Liver (tissue), 9 donors: Measurements from ENCODE around the gene PHOSPHO1. TPM values are rescaled to one million over a fixed set of nuclear protein-coding genes. Genes with fewer than 3 reads are reported as not detected.

Experiments
- DNase-seq: peaks from one replicate; pipeline ENCODE4 v3.0.0-alpha.2; 2017; ENCODE audit warnings: low spot score
- H3K27ac ChIP-seq, 2 donors: one replicate each; pipeline ENCODE4 v1.7.0; 2013; ENCODE audit warnings: inconsistent platforms in 2 of 2, low read length in 2 of 2, control low read depth in 1 of 2, low read depth in 1 of 2, mild to moderate bottlenecking in 1 of 2
- H3K27me3 ChIP-seq, 4 donors: one replicate each; pipeline versions ENCODE4 v1.6.1 to v1.7.0; 2013; ENCODE audit warnings: low read length in 3 of 4, inconsistent platforms in 1 of 4, mild to moderate bottlenecking in 1 of 4, moderate library complexity in 1 of 4; ENCODE audit not compliant: control insufficient read depth in 4 of 4, insufficient read depth in 4 of 4
- H3K36me3 ChIP-seq, 4 donors: one replicate each; pipeline versions ENCODE4 v1.6.1 to v1.7.0; 2013; ENCODE audit warnings: low read length in 3 of 4, mild to moderate bottlenecking in 3 of 4, low read depth in 1 of 4, moderate library complexity in 1 of 4; ENCODE audit not compliant: control insufficient read depth in 4 of 4, insufficient read depth in 3 of 4
- H3K4me1 ChIP-seq, 4 donors: one replicate each; pipeline versions ENCODE4 v1.6.1 to v1.7.0; 2013; ENCODE audit warnings: low read length in 3 of 4, mild to moderate bottlenecking in 3 of 4, moderate library complexity in 1 of 4; ENCODE audit not compliant: control insufficient read depth in 4 of 4, insufficient read depth in 4 of 4
- H3K4me3 ChIP-seq, 3 donors: one replicate each; pipeline versions ENCODE4 v1.6.1 to v1.7.0; 2013; ENCODE audit warnings: low read length in 3 of 3, control low read depth in 1 of 3, low read depth in 1 of 3, mild to moderate bottlenecking in 1 of 3
- H3K9ac ChIP-seq, 2 donors: one replicate each; pipeline ENCODE4 v1.7.0; 2013; ENCODE audit warnings: low read length in 2 of 2, mild to moderate bottlenecking in 2 of 2, moderate library complexity in 2 of 2, control low read depth in 1 of 2, low read depth in 1 of 2
- H3K9me3 ChIP-seq, 4 donors: one replicate each; pipeline versions ENCODE4 v1.6.1 to v1.7.0; 2013; ENCODE audit warnings: low read length in 3 of 4; ENCODE audit not compliant: control insufficient read depth in 4 of 4
- FOXA1 ChIP-seq: IDR thresholded peaks from 2 replicates; pipeline ENCODE4 v1.6.1; 2016; ENCODE audit warnings: antibody characterized with exemption
- FOXA2 ChIP-seq: IDR thresholded peaks from 2 replicates; pipeline ENCODE4 v1.6.1; 2016; ENCODE audit warnings: antibody characterized with exemption
- GABPA ChIP-seq, 2 donors: IDR thresholded peaks in 1 of 2; conservative IDR thresholded peaks in 1 of 2; 2 replicates each; pipeline ENCODE4 v1.6.1; 2016; ENCODE audit warnings: antibody characterized with exemption in 2 of 2, mild to moderate bottlenecking in 1 of 2, moderate library complexity in 1 of 2
- JUND ChIP-seq, 2 donors: IDR thresholded peaks; 2 replicates each; pipeline ENCODE4 v1.6.1; 2016; ENCODE audit warnings: antibody characterized with exemption in 2 of 2
- RAD21 ChIP-seq, 2 donors: IDR thresholded peaks; 2 replicates each; pipeline ENCODE4 v1.6.1; 2016; ENCODE audit warnings: antibody characterized with exemption in 2 of 2, mild to moderate bottlenecking in 2 of 2
- RXRA ChIP-seq, 2 donors: IDR thresholded peaks; 2 replicates each; pipeline ENCODE4 v1.6.1; 2017 to 2018; ENCODE audit warnings: antibody characterized with exemption in 2 of 2, mild to moderate bottlenecking in 1 of 2
- YY1 ChIP-seq: IDR thresholded peaks from 2 replicates; pipeline ENCODE4 v1.6.1; 2016; ENCODE audit warnings: antibody characterized with exemption, mild to moderate bottlenecking
- WGBS: extraction: QIAGEN DNeasy Blood & Tissue Kit; methylation state at CpG from one replicate; pipeline ENCODE4 v1.1.7; 2013; 5-methylcytosine and 5-hydroxymethylcytosine counted together
- polyA plus RNA-seq, 2 donors: library from polyadenylated mRNA; stranded (reverse) in 1 of 2; unstranded in 1 of 2; fragments of 200-250 nt in 1 of 2; fragments of >200 nt in 1 of 2; fragmentation: Nextera tagmentation in 1 of 2; extraction: Ambion mirVana in 1 of 2; gene quantifications; one replicate each; pipeline versions ENCODE4 v1.2.1 to v1.2.3, GENCODE V29; 2013 to 2015
- total RNA-seq, 2 donors: library from RNA; depleted of rRNA; stranded (reverse); fragments of >200 nt; gene quantifications; one replicate each; pipeline ENCODE4 v1.2.3, GENCODE V29; 2014
- TF ChIP-seq, protein P1 (sequence below): IDR thresholded peaks from 2 replicates; pipeline ENCODE4 v1.6.1; 2016; ENCODE audit warnings: antibody characterized with exemption
- TF ChIP-seq, protein P2 (sequence below): fragments of 150-350 bp; IDR thresholded peaks from 2 replicates; pipeline ENCODE4 v1.5.1; 2017; ENCODE audit warnings: improper control_type of control experiment, low read depth, low read length; ENCODE audit not compliant: missing input control
- TF ChIP-seq, protein P3 (sequence below): IDR thresholded peaks from 2 replicates; pipeline ENCODE4 v1.6.1; 2016; ENCODE audit warnings: antibody characterized with exemption, mild to moderate bottlenecking
- TF ChIP-seq, protein P4 (sequence below): IDR thresholded peaks from 2 replicates; pipeline ENCODE4 v1.6.1; 2016; ENCODE audit warnings: antibody characterized with exemption
- TF ChIP-seq, protein P5 (sequence below): IDR thresholded peaks from 2 replicates; pipeline ENCODE4 v1.6.1; 2016; ENCODE audit warnings: antibody characterized with exemption
- donor health status: healthy.
- donor health status: healthy.
- donor health status: healthy.
- donor health status: healthy.
- donor health status: healthy.

PHOSPHO1 gene
- total and polyA plus RNA-seq, 4 donors: 0.22 to 99.4 (median 0.40) TPM

DNA sequence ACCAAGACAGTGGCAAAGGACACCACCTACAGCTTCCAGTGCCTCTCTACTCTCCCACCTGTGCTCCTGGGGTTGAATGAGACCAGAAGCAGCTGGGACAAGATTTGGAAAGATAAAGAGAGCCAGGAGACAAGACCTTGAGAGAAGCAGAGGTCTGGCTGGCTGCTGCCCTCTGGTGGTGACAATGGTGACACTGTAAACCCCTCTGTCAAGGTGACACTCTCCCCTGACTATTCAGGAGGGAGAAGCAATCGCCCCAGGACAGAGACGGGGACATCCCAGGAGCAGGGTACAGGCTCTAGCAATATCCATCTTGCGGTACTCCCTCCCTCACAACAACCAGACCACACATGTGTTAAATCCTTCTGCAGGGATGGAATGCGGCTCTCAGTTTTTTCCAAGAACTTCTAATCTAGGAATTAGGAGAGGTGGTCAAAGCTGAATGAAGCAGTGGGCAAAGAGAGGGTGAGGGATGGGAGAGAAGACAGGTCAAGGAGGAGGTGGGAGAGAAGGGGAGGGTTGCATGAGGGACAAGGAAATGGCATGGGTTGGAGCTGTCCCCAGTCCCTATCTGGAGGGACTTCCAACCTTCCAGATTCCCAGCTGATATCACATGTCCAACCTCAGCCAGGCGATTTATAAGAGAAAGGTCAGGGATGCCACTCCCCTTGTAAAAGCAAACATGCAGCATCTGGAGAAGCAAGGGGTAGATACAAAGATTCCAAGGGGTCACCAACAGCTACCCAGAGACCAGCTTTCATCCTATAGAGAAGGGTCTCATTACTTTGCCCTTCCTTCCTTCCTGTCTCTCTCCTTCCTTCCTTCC, 2.9 kb downstream of the PHOSPHO1 start:
- H3K4me1 ChIP-seq: peaks cover 0 to 18% (median 10%) of the 10 kb centered on the region in 4 donors
- H3K4me3 ChIP-seq: no peak overlapping the region
- H3K27me3 ChIP-seq: no peaks in the 10 kb centered on the region
- no peak overlapping the region for H3K9ac ChIP-seq
- no peak overlapping the region for H3K27ac ChIP-seq
- no peaks in the 10 kb centered on the region for H3K9me3 ChIP-seq
- WGBS: 15% methylated on average over 5 of the region's 5 CpGs
- peak; percentile 88 for DNase-seq
- TF ChIP-seq, protein P1, sequence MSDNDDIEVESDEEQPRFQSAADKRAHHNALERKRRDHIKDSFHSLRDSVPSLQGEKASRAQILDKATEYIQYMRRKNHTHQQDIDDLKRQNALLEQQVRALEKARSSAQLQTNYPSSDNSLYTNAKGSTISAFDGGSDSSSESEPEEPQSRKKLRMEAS: no peak
- TF ChIP-seq JUND (IDR thresholded peaks at IDR 0.05) (no peak), RAD21 (IDR thresholded peaks at IDR 0.05) (peak; percentile 77 to 83)
- TF ChIP-seq, protein P2, sequence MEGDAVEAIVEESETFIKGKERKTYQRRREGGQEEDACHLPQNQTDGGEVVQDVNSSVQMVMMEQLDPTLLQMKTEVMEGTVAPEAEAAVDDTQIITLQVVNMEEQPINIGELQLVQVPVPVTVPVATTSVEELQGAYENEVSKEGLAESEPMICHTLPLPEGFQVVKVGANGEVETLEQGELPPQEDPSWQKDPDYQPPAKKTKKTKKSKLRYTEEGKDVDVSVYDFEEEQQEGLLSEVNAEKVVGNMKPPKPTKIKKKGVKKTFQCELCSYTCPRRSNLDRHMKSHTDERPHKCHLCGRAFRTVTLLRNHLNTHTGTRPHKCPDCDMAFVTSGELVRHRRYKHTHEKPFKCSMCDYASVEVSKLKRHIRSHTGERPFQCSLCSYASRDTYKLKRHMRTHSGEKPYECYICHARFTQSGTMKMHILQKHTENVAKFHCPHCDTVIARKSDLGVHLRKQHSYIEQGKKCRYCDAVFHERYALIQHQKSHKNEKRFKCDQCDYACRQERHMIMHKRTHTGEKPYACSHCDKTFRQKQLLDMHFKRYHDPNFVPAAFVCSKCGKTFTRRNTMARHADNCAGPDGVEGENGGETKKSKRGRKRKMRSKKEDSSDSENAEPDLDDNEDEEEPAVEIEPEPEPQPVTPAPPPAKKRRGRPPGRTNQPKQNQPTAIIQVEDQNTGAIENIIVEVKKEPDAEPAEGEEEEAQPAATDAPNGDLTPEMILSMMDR: peak; percentile 81
- no peaks in the 10 kb centered on the region for H3K36me3 ChIP-seq

DNA sequence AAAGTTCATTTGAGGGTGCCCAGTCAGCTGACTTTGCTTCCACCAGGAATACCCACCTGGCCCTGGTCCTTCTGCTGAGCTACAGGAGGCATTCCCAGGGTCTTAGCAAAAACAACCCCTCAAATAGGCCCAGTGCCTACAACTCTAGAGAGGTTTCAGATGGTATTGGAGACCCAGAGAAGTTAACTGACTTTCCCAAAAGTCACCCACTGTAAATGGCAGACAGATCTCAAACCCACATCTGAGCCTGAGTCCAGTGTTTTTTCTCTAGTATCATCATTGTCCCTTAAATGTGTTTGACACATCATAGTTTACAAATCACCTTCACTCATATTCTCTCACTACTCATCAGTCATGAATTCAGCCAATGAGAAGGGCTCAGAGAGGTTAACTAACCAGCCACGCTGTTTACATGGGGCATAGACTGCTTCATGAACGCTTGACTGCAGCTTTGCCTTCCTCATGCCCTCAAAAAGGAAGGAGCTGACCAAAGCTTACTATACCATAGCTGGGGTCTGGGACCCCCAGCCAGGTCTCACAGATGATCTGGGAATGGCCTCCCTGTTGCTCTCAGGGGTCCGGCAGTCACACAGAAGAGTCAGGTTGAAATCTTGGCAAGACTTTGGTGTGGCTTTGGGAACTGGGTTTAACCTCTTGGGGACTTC, 3.7 kb downstream of the PHOSPHO1 start:
- no peaks in the 10 kb centered on the region for H3K27me3 ChIP-seq
- no peak for DNase-seq
- peaks cover 0 to 18% (median 10%) of the 10 kb centered on the region in 4 donors for H3K4me1 ChIP-seq
- H3K9me3 ChIP-seq: no peaks in the 10 kb centered on the region
- no peak for TF ChIP-seq YY1
- TF ChIP-seq FOXA1: no peak
- no peak for TF ChIP-seq RXRA (IDR thresholded peaks at IDR 0.05)
- TF ChIP-seq JUND (IDR thresholded peaks at IDR 0.05): no peak
- no peak for TF ChIP-seq FOXA2
- TF ChIP-seq GABPA (IDR thresholded peaks at IDR 0.05 in 1 of 2, conservative IDR thresholded peaks at IDR 0.05 in 1 of 2): no peak
- TF ChIP-seq, protein P2: no peak
- TF ChIP-seq, protein P3, sequence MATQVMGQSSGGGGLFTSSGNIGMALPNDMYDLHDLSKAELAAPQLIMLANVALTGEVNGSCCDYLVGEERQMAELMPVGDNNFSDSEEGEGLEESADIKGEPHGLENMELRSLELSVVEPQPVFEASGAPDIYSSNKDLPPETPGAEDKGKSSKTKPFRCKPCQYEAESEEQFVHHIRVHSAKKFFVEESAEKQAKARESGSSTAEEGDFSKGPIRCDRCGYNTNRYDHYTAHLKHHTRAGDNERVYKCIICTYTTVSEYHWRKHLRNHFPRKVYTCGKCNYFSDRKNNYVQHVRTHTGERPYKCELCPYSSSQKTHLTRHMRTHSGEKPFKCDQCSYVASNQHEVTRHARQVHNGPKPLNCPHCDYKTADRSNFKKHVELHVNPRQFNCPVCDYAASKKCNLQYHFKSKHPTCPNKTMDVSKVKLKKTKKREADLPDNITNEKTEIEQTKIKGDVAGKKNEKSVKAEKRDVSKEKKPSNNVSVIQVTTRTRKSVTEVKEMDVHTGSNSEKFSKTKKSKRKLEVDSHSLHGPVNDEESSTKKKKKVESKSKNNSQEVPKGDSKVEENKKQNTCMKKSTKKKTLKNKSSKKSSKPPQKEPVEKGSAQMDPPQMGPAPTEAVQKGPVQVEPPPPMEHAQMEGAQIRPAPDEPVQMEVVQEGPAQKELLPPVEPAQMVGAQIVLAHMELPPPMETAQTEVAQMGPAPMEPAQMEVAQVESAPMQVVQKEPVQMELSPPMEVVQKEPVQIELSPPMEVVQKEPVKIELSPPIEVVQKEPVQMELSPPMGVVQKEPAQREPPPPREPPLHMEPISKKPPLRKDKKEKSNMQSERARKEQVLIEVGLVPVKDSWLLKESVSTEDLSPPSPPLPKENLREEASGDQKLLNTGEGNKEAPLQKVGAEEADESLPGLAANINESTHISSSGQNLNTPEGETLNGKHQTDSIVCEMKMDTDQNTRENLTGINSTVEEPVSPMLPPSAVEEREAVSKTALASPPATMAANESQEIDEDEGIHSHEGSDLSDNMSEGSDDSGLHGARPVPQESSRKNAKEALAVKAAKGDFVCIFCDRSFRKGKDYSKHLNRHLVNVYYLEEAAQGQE: no peak
- TF ChIP-seq, protein P4, sequence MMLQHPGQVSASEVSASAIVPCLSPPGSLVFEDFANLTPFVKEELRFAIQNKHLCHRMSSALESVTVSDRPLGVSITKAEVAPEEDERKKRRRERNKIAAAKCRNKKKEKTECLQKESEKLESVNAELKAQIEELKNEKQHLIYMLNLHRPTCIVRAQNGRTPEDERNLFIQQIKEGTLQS: no peak
- TF ChIP-seq, protein P5, sequence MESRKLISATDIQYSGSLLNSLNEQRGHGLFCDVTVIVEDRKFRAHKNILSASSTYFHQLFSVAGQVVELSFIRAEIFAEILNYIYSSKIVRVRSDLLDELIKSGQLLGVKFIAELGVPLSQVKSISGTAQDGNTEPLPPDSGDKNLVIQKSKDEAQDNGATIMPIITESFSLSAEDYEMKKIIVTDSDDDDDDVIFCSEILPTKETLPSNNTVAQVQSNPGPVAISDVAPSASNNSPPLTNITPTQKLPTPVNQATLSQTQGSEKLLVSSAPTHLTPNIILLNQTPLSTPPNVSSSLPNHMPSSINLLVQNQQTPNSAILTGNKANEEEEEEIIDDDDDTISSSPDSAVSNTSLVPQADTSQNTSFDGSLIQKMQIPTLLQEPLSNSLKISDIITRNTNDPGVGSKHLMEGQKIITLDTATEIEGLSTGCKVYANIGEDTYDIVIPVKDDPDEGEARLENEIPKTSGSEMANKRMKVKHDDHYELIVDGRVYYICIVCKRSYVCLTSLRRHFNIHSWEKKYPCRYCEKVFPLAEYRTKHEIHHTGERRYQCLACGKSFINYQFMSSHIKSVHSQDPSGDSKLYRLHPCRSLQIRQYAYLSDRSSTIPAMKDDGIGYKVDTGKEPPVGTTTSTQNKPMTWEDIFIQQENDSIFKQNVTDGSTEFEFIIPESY: no peak
- H3K36me3 ChIP-seq: no peaks in the 10 kb centered on the region
- WGBS: 79% methylated on average over 3 of the region's 3 CpGs
- no peak overlapping the region for H3K9ac ChIP-seq
- H3K4me3 ChIP-seq: no peak overlapping the region
- no peak overlapping the region for H3K27ac ChIP-seq
